Suppressor macrophage treated with lipopolysaccharide for 4 hours (primary cell): ENCODE results near the gene IBA57.

ENCODE experiments used
- DNase-seq: peaks from one replicate; pipeline ENCODE4 v3.0.0-alpha.2; 2020

IBA57 gene

DNA sequence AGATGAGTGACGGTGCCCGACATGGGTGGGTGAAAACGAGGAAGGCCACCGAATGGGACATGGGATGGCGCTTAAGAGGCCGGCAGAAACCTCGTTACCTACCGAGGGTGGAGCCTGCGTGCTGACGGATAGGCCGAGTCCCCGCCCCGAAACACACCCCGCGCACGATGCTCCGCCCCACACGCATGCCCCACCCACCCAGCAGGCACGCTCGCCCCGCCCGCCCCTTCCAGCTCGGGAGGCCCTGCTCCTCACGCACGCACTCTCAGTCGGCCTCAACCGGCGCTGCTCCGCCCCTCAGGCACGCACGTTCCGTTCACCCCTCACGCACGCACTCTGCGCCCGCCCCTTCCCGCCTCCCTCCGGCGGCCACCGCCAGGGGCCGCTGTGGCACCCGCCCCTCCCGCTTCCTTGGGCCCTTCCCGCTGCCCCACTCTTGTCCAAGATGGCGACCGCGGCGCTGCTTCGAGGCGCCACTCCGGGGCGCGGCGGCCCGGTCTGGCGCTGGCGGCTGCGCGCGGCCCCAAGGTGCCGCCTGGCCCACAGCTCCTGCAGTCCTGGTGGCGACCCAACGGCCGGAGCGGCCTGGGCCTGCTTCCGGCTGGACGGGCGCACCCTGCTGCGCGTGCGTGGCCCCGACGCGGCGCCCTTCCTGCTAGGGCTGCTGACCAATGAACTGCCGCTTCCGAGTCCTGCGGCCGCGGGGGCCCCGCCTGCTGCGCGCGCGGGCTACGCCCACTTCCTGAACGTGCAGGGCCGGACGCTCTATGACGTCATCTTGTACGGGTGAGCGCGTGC is at the start of gene IBA57:
IBA57 (plus strand) TSS at position 433 of the 798 bp plus-strand sequence; CDS start at position 446, 13 bp downstream.
- DNase-seq = peak; percentile 100

DNA sequence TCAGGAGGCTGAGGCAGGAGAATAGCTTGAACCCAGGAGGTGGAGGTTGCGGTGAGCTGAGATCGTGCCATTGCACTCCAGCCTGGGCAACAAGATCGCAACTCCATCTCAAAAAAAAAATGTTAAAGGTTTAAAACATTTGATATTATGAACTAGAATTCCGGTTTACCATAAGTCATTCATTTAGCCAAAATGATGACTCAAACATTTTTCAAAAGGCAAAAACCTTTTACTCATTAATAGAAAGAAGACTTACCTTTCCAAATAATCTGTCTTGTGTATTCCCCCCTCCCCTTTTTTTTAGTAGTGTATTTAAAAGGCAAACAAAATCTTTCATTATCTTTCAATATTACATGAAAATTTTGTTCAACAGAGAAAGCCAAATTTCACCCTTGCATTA is 48.3 kb upstream of the IBA57 start:
- no peak for DNase-seq

DNA sequence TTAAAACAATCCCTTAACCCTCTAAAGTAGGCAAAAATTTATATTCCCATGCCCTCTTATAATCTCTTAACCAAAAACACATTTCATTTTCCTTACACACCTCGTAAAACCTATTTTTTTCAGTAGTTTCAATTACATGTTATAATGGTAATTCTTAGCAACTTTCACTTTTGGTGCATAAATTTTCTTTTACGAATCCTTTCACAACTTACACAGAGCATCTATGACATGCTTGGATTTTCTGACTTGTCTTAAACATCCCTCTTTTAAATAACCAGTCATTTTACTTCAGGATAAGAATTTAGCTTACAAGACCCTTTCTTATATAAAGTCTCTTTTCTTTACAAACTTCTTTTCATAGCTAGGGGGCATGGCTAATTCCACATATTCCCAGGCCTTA is 47.6 kb upstream of the IBA57 start:
- DNase-seq = no peak

DNA sequence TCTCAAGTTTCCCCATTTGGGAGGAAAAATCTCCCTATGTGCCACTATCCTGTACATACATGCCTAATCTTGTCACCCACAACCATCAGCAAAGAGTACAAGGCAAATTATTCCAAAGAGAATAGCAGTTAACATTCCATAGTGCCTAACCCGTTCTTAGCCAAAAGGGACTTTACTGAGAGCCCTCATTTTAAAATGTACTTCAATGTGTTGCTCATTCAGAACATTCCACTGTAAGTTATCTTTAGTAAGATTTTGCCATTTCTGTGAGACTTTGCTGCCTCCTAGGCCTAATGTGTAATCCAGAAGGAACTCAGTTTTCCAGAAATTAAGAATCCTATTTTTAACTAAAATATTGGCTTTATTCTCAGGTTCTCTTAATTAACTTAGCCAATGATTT is 45.3 kb upstream of the IBA57 start:
- no peak for DNase-seq

DNA sequence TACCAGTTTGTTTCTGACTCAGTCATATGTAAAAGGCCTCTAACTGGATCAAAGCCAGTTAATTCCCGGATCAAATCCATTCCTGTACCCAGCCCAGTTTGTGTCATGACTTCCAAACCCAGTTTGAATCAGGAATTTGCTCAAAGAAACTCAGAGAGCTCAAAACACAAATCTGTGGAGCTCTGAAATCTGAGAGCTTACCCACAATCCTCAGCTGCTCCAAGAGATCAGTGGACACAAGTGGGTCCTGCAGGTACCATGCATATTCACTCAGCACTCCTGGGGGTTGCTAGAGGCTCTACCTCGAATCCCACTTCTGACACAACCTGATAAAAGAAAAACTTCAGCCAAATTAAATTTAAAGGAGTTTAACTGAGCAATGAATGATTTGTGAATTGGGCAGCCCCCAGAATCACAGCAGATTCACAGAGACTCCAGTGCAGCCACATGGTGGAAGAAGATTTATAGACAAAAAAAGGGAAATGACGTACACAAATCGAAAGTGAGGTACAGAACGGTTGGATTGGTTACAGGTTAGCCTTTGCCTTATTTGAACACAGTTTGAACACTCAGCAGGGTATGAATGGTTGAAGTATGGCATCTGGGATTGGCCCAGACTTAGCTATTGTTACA is 44.6 kb upstream of the IBA57 start:
- no peak for DNase-seq

DNA sequence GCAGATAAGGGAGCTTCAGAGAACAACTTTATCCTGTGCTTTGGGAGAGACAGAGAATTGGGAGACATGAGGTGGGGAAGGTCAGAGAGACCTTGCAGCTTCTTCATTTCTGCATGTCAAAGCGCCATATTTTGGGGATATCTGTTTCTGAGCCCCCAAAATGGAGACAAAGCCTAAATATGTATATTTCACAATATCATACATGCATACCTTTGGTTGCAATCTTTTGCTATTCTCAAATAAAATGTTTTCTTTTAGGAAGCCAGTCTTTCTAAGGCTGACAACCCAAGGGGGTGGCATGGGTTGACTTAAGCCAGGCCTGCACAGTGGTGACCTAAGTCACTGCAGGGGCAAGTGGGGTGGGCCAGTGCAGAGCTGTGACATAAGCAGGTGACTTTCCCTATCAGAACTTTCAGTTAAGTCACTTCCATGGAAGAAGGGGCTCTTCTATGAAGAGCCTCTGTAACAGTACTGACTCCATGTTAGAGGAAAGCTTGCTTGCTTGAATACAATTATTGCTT is 42.6 kb upstream of the IBA57 start:
- no peak for DNase-seq

DNA sequence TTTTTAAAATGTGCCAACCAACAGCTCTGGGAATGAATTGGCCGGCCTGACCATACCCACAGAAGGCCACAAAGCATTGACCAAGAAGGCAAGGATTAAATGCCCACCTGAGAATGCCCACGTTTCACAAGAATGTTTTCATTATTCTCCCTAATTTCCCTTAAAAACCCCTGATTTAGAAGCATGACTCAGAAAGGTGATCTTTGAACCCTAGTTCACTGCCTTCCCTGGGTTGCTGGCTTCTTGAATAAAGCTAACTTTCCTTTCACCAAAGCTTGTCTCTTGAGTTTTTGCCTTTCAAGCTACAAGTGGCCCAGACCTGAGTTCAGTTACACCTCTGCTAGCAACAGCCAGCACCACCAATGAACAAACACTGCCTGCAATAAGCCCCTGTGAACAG is 42.1 kb upstream of the IBA57 start:
- DNase-seq = no peak

DNA sequence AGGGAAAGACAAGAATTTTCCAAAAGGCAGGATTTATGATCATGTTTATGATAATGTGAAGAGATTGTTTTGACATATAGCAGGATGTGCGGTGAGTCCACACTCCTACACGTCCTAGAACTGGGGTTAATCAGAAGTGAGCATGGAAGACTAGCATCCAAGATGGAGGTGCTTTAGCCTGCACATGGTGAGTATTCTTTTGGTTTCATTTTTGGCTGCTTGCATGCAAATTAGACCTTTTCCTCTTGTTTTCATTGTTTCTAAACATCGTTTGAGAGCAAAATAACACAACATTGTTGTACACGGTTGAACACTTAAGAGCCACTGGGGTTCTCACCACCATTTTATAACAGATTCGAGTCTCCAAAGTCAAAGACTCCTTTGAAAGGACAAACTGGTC is 40.4 kb upstream of the IBA57 start:
- DNase-seq = no peak

DNA sequence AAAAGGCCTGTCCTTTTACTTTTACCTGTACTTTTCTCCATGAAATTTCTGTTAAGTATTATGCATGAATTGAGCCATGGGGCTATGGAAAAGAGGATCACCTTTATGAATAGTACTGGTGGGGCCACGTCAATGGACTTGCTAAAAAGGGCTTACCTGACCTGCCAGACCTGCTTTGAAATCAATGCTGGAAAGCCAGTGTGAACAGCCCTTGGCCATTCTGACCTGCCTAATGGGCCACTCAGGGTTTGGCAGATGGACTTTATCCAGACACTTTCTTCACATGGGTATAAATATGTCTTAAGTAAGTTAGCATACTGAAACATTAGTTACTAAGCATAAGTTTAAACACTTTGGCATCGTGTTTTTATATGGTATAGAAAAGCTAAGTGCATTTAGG is 33.8 kb upstream of the IBA57 start:
- DNase-seq = no peak

DNA sequence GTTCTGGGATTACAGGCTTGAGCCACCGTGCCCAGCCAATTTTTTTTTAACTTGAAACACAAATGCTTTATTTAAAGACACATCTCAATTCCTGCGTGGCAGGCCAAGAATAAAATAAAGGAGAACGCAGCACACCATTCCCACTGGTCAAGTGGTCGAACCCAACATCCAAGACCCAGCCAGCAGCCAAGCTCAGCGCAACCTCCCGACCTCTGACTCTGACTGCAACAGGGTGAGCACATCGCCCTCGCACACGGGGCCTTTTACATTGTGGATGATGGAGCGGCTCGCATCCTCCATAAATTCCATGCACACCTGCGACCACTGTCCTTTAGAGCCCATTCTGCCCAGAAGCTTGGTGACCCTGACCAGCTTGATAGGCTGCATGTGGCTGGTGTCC is 31.0 kb upstream of the IBA57 start:
- DNase-seq = no peak

DNA sequence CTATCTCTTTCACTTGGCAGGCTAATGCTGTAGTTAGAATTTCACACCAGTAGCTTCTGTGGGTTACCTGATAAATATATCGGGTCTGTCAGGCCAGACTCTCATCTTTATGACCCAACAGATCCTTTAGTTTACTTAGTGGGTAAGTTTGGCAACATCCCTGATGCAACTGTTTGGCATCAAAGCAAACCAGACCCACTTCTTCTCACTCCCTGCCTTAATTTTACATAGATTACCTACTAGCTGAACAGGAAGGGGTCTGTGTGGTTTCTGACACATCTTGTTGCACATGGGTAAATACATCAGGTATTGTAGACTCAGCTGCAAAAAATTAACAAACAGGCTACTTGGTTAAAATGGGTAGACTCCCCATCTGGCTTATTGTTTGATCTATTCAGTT is 28.7 kb upstream of the IBA57 start:
- DNase-seq = no peak

DNA sequence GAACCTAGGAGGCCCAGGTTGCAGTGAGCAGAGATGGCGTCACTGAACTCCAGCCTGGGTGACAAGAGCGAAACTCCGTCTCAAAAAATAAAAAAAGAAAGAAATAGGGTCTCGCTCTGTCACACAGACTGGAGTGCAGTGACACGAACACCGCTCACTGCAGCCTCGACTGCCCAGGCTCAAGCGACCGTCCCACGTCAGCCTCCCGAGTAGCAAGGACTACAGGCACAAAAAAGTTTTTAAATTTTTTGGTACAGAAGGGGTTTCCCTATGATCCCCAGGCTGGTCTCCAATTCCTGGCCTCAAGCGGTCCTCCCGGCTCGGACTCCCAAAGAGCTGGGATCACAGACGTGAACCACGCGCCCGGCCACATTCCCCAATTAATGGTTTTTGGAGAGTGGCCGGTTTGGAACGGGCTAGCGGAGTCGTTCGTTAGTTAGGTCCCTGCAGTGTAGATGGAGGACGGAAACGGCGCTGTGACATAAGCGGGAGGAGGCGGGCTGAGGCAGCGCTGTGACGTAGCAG is 26.1 kb upstream of the IBA57 start:
- DNase-seq = no peak

DNA sequence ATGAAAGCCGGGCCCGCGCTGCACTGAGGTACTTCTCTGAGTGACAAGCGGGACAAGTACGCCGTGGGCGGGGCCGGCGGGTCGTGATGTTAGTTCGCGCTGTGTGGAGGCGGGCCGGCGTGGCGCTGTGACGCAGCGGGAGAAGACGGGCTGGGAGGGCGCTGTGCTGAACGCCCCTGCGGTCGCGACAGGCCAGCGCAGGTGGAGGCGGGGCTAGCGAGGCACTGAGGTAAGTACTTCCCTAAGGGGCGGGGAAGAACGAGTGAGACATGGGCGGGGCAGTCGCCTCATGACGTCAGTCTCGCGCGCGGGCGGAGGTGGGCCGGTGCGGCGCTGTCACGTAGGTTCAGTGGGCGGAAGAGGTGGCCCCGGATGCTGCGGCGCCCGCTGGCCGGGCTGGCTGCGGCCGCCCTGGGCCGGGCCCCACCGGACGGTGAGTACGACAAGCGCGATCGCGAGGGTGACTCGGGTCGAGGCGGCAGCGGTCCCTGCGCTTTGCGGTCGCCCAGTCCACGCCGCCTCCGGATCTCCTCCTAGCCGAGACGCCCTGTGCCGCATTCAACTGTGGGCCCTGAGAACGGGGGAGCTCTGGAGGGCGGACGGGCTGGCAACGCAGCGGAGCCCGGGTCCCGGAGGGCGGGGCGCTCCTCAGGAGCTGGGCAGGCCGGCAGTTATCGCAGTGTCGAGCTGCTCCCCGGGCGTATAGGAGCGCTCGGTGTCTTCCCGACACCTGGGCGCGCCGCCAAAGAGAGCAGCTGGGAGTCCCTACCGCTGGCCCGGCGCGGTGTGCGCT is 25.5 kb upstream of the IBA57 start, which contains the start of gene GUK1:
GUK1 (plus strand) TSS at position 349 of the 793 bp plus-strand sequence; CDS start at position 373, 24 bp downstream.
- peak; percentile 100 for DNase-seq

DNA sequence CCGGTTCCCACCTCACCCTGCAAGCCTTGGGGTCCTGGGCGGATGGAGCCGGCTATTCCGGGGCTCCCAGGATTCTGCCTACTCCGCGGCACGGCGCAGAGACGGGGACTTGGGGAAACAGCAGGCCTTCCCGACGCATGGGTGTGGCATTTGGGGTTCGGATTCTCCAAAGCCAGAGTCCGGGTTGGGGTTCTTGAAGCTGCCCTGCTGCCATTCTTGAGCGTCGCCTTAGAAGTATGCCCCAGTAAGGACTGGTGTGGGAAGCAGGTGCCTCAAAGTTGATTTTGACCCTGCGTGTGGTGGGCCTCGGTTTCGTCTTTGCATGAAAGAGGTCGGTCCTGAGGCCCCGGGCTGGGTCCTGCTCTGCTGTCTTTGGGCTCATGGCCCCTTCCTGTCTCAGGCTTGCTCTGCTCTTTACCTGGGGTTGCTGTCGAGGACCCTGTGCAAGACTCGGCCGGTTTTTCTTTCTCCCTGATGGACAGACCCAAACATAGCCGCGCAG is 24.8 kb upstream of the IBA57 start:
- DNase-seq = peak; percentile 8

DNA sequence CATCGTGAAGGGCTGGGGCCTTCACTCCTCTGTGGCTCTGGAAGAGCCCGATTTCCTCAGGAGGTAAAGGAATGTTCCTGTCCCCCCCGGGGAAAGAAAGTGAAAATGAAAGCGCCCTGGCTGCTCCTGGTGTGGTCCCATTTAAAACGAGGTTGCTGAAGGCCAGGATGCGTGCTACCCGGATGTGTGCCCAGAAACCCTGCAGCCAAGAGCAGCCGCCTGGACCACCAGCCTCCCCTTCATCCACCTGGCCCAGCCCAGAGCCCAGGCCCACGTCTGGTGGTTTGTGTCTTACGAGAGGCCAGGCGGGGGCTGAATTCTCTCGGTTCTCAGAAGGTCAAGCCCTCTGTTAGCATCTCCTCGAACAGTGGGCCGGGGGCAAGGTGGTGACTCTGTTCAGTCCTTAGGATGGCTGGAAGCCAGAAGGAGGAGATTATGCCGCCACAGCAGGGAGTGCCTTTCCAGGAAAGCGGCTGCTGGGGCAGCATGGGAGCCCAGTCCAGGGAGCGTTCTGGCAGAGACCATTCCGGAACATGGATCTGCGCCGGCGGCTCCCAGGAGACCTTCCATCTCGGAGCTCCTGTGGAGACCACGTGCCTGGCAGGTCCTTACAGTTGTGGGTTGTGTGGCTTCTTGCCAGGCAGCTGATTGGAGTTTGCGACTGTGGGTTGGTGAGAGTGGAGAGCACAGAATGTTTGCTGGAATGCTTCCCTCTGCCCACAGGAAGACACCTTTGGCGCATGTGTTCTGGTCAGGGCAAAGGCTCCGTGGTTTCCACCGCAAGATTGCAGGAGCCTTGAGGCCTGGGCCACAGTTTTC is 24.2 kb upstream of the IBA57 start:
- DNase-seq = peak; percentile 62

DNA sequence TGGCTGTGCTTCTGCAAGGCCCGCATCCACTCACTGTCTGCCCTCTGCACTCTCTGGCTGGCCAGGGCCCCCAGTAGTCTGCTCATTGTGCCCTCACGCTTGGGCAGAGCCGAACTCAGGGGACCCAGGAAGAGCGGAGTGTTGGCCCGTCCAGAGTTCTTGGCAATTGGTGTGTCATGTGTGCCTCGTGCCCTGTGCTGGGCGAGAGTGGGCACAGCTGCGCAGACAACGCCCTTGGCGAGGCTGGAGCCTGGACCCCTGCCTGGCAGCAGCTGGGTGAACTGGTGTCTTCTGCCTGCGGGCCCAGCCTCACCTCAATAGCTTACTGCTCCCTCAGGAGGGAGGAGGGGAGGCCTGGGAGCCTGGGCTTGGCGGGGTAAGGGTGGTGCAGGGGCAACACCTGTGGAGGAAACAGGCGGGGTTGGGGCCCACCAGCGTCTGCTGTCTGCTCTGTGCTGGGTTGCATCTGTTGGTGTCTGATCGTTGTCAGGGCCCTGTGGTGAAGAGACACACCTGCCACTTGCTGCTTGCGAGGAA is 23.4 kb upstream of the IBA57 start:
- no peak for DNase-seq

DNA sequence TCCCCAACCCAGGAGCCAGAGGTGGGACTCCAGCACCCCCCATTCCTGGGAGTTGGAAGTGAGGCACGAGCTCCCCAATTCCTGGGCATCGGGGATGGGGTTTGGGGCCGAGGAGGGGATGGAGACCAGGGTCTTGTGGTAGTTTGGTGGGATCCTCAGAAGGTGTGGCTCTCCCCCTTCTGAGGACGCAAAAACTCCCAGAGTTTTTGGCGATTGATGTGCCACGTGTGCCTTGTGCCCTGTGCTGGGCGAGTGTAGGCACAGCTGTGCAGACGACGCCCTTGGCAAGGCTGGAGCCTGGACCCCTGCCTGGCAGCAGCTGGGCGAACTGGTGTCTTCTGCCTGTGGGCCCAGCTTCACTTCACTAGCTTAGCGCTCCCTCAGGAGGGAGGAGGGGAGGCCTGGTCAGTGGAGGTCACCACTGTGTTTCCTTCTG is 22.9 kb upstream of the IBA57 start:
- no peak for DNase-seq

DNA sequence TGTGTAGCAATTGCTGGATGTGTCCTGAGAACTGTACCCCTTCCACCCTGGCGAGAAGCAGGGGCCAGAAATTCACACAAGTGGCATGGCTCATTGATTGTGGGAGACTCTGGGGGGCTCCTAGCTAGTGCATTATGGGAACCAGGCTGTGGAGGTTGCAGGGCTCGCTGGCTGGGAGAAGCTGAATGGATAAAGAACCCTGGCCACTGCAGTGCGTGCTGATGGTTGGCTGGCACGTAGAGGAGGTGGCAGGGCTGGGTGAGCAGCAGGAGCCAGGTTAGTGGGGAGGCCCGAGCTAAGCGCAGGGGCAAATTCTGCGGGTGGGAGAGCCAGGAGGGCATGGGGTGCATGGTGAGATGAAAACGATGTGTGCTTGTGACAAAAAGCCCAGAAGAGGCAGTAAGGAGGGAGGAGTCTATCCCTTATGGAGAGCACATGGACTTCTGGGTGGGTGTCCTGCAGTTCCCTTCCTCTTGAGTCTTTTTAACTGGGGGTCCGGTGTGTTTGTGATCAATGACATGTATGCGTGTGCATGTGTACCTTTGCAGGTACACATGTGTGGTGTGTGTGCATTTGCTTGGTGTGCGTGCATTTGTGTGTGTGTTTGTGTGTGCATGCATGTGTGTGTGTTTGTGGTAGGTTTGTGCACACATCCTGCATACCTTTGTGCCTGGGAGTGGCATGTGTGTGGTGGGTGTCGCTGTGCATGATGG is 22.0 kb upstream of the IBA57 start:
- no peak for DNase-seq

DNA sequence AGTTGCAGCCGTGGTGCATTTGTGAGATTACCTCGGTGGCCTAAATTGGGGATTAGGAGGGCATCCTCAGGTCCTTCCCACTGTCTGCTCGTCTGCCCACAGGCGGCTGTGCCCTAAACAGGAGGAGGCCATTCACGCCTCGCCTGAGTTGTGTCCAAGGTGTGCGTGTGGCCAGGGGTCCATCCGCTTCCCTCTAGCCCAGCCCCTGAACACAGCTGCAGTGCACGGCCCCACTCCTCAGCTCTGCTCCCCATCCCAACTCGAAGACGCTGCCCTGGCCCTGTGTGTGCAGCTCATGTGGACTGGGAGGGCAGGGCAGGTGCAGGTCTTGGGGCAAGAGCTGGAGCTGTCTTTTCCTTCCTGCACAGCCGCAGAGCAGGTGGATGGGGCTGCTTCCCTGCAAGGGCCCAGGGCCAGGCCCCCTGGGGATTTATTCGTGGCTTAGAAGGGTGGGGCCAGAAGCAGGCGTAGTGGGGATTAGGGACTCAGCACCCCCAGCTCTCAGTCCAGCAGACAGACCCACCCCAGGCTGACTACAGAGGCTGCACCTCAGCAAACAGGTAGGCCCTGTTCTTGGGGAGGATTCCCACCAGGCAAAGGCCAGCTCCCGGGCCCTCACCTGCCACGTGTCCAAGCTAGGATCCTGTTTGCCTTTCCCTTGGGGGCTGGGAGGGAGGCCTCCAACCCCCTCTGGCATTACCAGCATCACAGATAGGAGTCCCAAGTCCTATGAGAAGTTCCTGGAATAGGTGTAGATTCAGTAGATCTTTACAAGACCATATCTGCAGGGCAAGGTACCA is 21.2 kb upstream of the IBA57 start:
- no peak for DNase-seq

DNA sequence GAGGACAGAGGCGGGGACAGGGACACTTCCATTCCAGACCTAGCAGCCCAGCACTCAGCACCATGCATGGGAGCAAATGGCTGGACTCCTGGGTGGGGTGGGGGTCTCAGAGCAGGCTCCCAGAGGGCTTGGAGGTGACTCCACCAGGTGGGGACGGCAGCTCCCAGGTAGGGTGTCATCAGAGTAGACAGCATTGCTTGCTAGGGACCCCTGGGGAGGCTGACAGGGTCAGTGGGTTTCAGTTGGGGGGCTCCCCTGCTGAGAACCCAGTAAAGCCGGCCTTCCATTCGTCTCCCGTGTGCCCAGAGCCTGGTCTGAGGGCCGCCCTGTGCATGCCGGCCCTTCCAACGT is 20.6 kb upstream of the IBA57 start:
- DNase-seq = no peak
